HepG2 (cell line): Measurements from ENCODE around the gene JAG1. TPM values are rescaled to one million over a fixed set of nuclear protein-coding genes. Genes with fewer than 3 reads are reported as not detected.

Experiments
- FLYWCH1 ChIP-seq: sonication (generic); formaldehyde crosslinking; IDR thresholded peaks from 2 replicates; pipeline ENCODE4 v1.8.1; 2023; ENCODE audit warnings: mild to moderate bottlenecking, missing genetic modification reagents
- FOXO4 ChIP-seq: sonication (generic); formaldehyde crosslinking; conservative IDR thresholded peaks from 2 replicates; pipeline ENCODE4 v1.8.1; 2023; ENCODE audit warnings: missing genetic modification reagents
- HOXA7 ChIP-seq: sonication (generic); formaldehyde crosslinking; IDR thresholded peaks from 2 replicates; pipeline ENCODE4 v1.8.1; 2022; ENCODE audit warnings: mild to moderate bottlenecking, missing genetic modification reagents, moderate library complexity
- KLF15 ChIP-seq: sonication (generic); formaldehyde crosslinking; IDR thresholded peaks from 2 replicates; pipeline ENCODE4 v1.8.1; 2023; ENCODE audit warnings: borderline replicate concordance, mild to moderate bottlenecking, inconsistent platforms, missing genetic modification reagents, mixed read lengths
- MLLT10 ChIP-seq: sonication (generic); formaldehyde crosslinking; IDR thresholded peaks from 2 replicates; pipeline ENCODE4 v1.4.0; 2020; ENCODE audit warnings: missing genetic modification reagents
- NCOA5 ChIP-seq: sonication (generic); formaldehyde crosslinking; IDR thresholded peaks from 2 replicates; pipeline ENCODE4 v1.4.0; 2020; ENCODE audit warnings: missing genetic modification reagents
- PPARG ChIP-seq: conservative IDR thresholded peaks from 2 replicates; pipeline ENCODE4 v1.6.1; 2016; ENCODE audit warnings: missing biosample characterization, missing genetic modification reagents
- RERE ChIP-seq: IDR thresholded peaks from 2 replicates; pipeline ENCODE4 v1.6.1; 2016; ENCODE audit warnings: low read depth, missing genetic modification reagents, missing compliant biosample characterization
- RNF2 ChIP-seq: fragments of 450-650 bp; conservative IDR thresholded peaks from 2 replicates; pipeline ENCODE4 v1.6.1; 2016; ENCODE audit warnings: low read depth
- RNF219 ChIP-seq: sonication (generic); formaldehyde crosslinking; IDR thresholded peaks from 2 replicates; pipeline ENCODE4 v1.5.0; 2020; ENCODE audit warnings: mild to moderate bottlenecking, missing genetic modification reagents
- SNRNP70 ChIP-seq: fragments of 200-400 bp; formaldehyde crosslinking; IDR thresholded peaks from 2 replicates; pipeline ENCODE4 v1.6.1; 2017; ENCODE audit warnings: mild to moderate bottlenecking, low read depth, low read length, moderate library complexity
- TGIF2 ChIP-seq: IDR thresholded peaks from 2 replicates; pipeline ENCODE4 v1.6.1; 2016; ENCODE audit warnings: control low read depth, missing compliant biosample characterization
- TRIM24 ChIP-seq: sonication (generic); formaldehyde crosslinking; IDR thresholded peaks from 2 replicates; pipeline ENCODE4 v1.8.0; 2022; ENCODE audit warnings: mild to moderate bottlenecking, missing genetic modification reagents
- ZFP37 ChIP-seq: sonication (generic); formaldehyde crosslinking; IDR thresholded peaks from 2 replicates; pipeline ENCODE4 v1.4.0; 2020; ENCODE audit warnings: missing genetic modification reagents, borderline replicate concordance
- ZMYM3 ChIP-seq: sonication (generic); formaldehyde crosslinking; IDR thresholded peaks from 2 replicates; pipeline ENCODE4 v1.5.1; 2020; ENCODE audit warnings: mild to moderate bottlenecking, missing genetic modification reagents
- ZNF263 ChIP-seq: sonication (generic); formaldehyde crosslinking; IDR thresholded peaks from 2 replicates; pipeline ENCODE4 v1.4.0; 2020; ENCODE audit warnings: missing genetic modification reagents
- ZNF343 ChIP-seq: sonication (generic); formaldehyde crosslinking; IDR thresholded peaks from 2 replicates; pipeline ENCODE4 v1.4.0; 2020; ENCODE audit warnings: mild to moderate bottlenecking, missing genetic modification reagents
- ZNF354B ChIP-seq: sonication (generic); formaldehyde crosslinking; IDR thresholded peaks from 2 replicates; pipeline ENCODE4 v1.8.0; 2022; ENCODE audit warnings: mild to moderate bottlenecking, missing genetic modification reagents
- ZNF484 ChIP-seq: sonication (generic); formaldehyde crosslinking; IDR thresholded peaks from 2 replicates; pipeline ENCODE4 v1.5.1; 2020; ENCODE audit warnings: mild to moderate bottlenecking, low read depth, missing genetic modification reagents, borderline replicate concordance
- ZNF746 ChIP-seq: sonication (generic); formaldehyde crosslinking; IDR thresholded peaks from 2 replicates; pipeline ENCODE4 v1.8.0; 2022; ENCODE audit warnings: mild to moderate bottlenecking, missing genetic modification reagents
- ZNF773 ChIP-seq: sonication (generic); formaldehyde crosslinking; IDR thresholded peaks from 2 replicates; pipeline ENCODE4 v1.4.0; 2020; ENCODE audit warnings: missing genetic modification reagents, borderline replicate concordance
- polyA plus RNA-seq, 8 experiments: library from polyadenylated mRNA; depleted of rRNA in 3 of 8; stranded (reverse) in 7 of 8; unstranded in 1 of 8; fragments of >200 nt; fragmentation: Illumina TruSeq in 4 of 8; extraction: Trizol in 4 of 8; gene quantifications; 2 replicates each; pipeline versions ENCODE4 v1.2.1 to v1.2.3, GENCODE V29; 2011 to 2016; ENCODE audit warnings: low read depth in 4 of 8, missing spikeins in 1 of 8, mixed read lengths in 1 of 8; ENCODE audit not compliant: insufficient read depth in 1 of 8
- total RNA-seq, 5 experiments: library from RNA; depleted of rRNA; stranded (reverse); fragments of >200 nt; fragmentation: Illumina TruSeq; extraction: Trizol; gene quantifications; 2 replicates each; pipeline ENCODE4 v1.2.3, GENCODE V29; 2016; ENCODE audit warnings: low read depth in 1 of 5

Gene JAG1
- total and polyA plus RNA-seq, 2 of the 13 experiments (the other 11 are each of a cell fraction or from before 2014, with no cell fraction given), result 47.1 to 56.3 TPM

GRCh38 chr20:10673842-10674683 lies at the start of gene JAG1 (continued):
- TF ChIP-seq RERE (CRISPR knock-in tag) (peak; percentile 39; the same call in 1 of the 2 replicates), RNF219 (CRISPR knock-in tag) (no peak), ZNF773 (CRISPR knock-in tag) (peak; percentile 29; the same call in 1 of the 2 replicates), KLF15 (CRISPR knock-in tag) (peak; percentile 41), SNRNP70 (no peak), FOXO4 (CRISPR knock-in tag) (no peak), ZNF746 (CRISPR knock-in tag) (peak; percentile 31), NCOA5 (no peak), ZNF263 (CRISPR knock-in tag) (no peak), MLLT10 (no peak), HOXA7 (CRISPR knock-in tag) (no peak), ZNF354B (CRISPR knock-in tag) (0 out of 2 replicates have a peak, but pooled peaks have one; percentile 51), TGIF2 (peak; percentile 53), PPARG (CRISPR knock-in tag) (no peak; the same call in 1 of the 2 replicates), FLYWCH1 (CRISPR knock-in tag) (0 out of 2 replicates have a peak, but pooled peaks have one; percentile 69), TRIM24 (CRISPR knock-in tag) (0 out of 2 replicates have a peak, but pooled peaks have one; percentile 11), ZNF484 (CRISPR knock-in tag) (0 out of 2 replicates have a peak, but pooled peaks have one; percentile 64), ZNF343 (CRISPR knock-in tag) (no peak; the same call in none of the 2 replicates), RNF2 (no peak; the same call in none of the 2 replicates), ZFP37 (peak; percentile 24; the same call in 1 of the 2 replicates), ZMYM3 (CRISPR knock-in tag) (no peak)
